Effector CD8-positive, alpha-beta T cell (primary cell): Measurements from ENCODE around the gene SREBF1.

Experiments
- DNase-seq: peaks from one replicate; lab custom pipeline; 2025; lab: John Stamatoyannopoulos, UW
- total RNA-seq, 4 experiments: gene quantifications; one replicate each; lab custom pipeline; 2026; lab: John Stamatoyannopoulos, UW

SREBF1 gene
- 12.3 to 34.2 (median 23.0) reads per million in 4 experiments for total RNA-seq

DNA sequence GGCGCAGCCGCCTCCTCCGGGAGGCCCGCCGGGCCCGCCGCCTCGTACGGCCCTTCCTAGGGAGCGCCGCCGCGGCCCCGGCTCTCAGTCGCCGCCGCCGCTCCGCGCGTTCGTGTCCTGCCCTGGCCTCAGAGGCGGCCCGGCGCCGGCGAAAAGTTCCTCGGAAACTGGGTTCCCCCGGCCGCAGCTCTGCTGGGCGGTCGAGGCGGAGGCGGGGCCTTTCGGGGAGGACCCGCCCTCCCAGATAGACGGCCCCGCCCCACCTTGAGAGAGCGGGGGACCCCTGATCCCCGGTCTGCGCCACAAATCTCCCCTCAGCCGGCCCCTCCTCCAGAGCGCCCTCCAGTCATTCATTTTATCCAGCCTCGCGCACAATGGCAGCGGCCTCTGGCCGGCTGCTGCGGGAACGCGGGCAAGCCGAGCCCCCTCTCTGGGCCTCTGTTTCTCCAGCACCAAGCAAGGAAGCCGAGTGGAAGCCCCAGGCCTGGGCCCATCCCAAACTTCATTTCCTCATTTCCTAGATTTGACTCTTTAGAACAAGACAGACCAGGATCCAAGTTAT is at the start of gene SREBF1:
Gene SREBF1 (minus strand): TSS at position 169 of the 562 bp plus-strand sequence. CDS start 169 bp downstream, outside the sequence.
- DNase-seq = peak; percentile 62

DNA sequence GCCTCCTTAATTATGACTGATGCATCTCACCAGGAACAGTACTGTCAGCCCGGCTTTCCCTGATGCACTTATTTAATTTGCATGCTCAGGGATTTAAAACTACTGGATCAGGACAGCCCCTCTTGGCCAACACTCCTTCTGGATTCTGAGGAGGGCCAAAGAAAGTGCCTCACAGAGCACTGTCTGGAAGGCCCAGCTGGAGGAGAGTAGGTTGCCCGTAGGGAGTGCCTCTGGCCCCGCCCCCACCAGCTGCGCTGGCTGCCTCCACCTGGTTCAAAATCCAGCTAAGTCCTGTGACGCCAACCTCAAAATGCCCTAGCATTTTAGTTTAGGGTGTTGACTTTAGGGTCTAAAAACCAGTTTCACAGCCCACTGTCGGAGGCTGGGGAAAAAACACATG is 49.4 kb upstream of the SREBF1 start:
- no peak for DNase-seq

DNA sequence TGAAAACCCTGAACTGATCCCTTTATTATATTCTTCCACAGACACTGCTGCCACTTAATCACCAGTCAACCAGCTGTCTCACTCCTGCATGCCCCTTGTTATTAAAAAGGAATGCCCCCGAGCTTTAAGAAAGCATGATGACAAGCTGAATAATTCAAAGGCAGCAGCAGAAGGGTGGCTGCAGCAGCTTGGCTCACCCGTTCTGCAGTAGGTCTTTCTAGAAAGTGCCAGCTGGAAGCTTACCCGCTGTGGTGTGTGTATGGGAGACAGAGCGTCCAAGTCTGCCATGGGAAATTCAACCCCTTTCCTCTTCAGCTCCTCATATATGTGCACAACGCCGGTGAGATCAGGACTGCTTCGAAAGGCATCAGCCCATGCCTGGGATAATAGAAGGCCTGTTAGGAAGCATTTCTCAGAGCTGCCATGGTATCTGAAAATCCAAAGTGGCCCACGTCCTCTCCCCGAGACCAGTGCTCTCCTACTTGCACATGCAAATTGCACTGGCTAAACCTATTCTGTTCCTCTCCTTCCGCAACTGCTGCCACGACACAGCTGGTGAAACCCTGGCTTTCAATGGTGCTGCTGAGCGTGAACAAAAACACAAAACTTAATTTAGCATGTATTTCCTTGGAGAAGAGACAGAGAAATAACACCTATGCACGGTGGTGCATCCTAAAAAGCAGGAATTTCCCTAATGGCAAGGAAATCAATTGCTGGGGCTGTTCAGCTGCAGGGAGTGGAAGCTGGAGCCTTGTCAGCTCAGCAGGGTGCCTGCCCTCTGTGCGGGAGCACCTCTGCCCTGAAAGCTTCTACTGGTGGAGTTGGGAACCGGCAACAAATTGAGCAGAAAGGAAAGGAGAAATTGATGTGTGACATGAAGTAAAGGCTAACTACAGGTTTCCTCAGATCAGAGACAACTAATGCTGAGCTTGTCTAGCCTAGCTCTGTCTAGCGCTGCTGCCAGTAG is 47.9 kb upstream of the SREBF1 start:
- no peak for DNase-seq

DNA sequence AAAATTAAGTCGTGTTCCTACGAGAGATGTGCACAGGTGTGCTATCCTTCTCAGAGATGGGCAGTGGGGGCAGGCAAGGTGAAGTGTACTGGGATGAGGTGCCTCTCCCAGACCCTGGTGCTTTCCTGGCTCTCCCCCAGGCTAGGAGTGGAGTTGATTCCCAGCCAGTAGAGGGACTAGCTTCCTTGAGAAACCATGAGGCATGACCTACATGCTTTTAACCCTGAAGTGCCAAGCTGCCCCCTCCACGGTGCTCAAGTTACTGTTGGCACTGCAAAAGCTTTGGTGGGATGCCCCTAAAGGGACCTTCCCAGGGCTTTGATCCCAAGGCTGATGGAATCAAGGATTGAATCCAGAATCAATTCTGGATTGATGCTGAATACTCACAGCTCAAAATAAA is 47.0 kb upstream of the SREBF1 start:
- no peak for DNase-seq

DNA sequence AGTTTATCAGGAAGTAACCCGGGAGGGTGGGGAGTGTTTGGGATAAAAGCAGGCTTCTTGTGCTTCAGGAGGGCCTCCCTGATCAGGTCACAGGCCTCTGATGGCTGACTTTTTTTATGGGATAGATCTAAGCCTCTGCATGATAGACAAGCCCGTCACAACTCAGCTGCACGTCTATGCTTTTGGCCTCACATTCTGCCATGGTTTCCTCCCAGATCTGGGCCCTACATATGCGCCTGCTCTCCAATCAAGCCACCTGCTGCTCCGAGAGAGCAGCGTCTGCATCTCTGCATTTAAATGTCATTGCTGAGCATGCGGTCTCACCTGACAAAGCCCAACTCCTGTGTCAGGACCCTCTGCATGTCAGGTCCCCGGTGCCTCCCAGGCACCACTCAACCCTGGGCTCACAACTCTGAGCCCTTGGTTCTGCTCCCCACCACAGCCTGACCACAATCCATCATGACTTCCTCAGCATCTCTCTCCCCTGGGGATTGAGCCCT is 45.3 kb upstream of the SREBF1 start:
- no peak for DNase-seq

DNA sequence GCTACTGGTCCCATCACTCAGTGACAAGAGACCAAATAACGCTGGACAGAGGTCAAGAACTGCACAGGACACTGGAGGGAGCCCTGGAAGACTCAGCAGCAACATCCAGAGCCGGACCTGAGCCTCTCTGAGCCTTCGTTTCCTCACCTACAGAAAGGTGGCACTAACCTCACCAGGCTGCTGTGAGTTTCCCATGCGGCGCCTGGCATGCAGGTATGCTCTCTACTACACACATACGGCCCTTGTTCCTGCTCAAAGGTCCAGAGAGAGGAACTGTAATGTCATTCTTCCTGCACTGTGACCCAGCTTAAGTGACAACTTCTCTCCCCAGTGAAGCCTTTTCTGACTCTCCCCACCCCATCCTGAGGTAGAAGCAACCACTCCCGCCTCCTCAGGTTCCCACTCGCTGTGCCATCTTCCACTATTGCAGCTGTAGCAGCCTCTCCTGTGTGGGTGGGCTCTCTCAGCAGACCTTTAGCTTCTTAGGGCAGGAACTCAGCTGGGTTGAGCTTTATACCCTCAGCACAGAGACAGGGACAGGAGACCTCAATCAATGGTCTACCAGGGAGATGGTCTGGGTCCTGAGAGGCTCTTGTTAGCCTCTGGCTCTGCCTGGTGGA is 43.9 kb upstream of the SREBF1 start:
- DNase-seq = no peak

DNA sequence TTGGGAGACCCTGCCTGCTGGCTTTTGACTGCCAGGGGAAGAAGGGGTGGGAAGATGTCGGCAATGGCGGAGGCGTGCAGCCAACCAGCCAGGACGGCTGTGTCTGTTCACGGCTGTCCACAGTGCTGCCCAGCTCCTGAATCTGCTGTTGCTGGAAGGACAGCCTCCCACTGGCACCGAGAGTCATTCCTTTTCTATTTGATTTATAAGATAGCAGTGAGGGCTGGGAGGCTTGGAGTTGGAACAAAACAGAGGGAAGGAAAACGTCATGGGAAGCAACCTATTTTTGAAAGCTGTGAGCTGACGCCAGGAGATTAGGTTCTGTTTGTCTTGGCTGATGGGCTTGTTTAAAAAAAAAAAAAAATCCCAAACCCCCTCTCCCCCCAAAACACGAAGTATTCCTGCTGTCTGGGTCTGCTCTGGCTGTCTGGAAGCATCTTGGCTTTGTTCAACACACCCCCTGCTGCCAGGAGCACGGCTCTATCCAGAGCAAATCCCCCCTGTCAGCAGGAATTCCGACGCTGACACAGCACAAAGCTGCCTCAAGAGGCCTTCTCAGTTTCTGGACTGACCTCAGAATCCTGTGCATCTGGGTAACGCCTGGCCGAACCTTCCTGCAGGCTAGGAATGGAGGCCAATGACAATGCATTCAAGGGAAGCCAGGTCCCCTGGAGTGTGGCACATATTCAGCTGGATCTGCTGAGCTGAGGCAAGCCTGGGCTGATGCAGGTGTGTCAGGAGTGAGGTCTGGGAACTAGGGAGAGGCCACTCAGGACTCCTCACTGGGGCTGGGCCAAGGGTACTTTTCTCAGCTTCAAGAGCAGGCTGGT is 41.0 kb upstream of the SREBF1 start:
- no peak for DNase-seq

DNA sequence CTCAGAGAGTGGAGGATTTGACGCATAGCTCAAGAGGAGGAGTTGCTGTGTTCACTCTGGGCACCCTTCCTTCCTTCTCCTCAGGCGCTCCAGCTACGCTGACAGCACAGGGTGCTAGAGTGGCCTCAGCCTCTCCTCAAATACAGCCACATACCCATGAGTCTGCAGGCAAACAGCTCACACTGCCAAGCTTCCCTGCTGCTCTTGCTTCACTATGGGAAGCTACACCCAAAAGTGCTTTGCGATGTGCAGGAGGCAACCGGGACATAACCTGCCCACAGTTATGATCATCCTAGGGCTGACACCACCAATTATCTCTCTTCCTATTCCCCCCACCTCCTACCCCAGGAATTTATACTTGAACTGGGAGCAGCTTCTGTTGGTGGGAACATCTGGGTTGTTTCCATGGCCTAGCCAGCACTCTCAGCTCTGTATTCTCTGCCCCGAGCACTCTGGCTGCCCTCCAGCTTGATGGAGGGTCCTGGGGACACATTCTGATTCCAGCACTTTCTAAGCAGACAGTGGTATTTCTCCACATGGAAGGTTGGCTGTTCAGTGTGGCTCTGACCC is 40.3 kb upstream of the SREBF1 start:
- no peak for DNase-seq

DNA sequence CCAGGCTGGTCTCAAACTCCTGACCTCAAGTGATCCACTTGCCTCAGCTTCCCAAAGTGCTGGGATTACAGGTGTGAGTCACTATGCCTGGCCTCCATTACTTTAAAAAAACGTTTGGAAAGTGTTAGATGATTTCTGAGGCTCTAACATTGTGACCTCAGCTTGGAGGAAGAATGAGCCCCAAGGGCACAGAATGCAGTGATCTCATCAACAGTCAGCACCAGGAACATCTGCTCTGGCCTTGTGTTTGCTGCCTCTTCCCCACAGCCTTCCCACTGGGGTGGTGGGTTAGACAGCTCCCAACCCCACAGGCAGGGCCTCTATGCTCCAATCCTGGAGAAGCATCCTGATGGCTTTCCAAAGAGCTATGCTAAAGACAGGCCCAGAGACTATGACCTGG is 37.7 kb upstream of the SREBF1 start:
- DNase-seq = no peak

DNA sequence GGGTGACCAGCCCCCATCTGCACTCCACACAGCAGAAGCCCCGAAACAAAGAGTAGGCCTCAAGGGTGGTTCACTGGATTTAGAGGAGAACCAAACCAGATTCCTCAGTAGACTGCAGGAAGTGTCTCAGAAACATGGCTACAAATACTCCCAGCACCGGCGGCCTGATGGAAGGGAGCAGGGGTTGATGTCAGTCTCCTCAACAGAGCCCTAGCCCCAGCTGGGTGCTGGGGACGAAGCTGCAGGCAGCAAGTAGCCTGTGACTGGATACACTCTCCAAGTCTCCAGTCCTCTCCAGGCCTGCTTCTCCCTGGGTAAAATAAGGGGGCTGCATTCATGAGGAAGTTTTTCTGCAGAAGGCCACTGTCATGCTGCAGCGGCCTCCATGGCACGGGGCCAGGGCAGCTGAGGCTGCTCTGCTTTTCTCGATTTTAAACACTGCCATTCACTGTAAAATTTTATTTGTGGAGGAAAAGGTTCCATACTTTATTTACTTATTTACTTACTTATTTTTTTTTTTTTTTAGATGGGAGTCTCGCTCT is 36.7 kb upstream of the SREBF1 start:
- no peak for DNase-seq

DNA sequence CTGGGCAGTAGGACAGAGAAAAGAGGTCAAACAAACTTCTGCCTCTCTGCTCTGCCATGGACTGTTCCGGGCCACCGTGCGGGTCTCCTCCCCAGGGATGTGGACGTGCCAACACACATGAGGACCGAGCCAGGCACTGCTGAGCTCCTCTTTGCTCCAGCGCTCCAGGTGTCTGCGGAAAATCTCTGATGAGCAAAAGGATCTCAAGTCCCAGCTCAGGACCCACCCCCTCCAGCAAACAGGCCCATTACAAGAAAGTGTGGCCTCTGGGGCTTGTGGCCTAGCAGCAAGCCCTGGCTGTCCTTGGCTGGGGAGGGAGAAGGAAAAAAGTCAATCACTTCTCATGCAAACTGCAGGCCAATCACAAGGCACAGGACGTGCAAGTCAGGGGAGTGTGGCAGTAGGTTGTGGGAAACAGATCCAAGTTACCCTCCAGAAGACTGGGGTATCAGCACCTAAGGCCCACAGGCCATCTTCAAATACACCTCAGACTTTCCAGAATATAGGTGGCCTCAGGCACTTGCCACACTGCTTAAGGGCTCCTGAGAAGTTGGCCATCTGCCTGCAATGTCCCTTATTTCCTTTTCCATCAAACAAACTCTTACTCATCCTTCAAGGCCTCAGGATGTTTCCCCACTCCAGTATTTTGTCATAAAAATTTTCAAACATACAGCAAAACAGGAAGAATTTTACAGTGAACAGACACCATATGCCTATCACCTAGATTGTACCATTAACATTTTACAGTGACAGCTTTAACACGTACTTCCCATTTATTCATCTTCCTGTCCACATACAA is 36.0 kb upstream of the SREBF1 start:
- no peak for DNase-seq

DNA sequence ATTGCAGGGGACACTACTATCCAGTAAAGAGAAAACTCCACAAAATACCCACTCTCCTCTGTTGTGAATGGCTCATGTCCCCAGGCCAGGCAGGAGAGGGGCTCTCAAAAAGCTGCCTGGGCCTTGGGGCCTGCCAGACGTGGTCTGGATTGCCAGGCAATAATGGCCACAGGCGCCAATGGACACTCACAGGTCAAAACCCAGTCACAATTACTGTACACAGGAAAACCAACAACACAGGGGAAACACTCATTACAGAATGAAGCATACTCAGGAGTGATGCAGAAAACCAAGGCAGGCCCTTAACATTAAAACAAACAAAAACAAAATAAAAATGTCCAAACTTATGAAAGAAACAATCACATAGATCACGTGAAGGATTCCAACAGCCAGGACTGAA is 35.1 kb upstream of the SREBF1 start:
- no peak for DNase-seq

DNA sequence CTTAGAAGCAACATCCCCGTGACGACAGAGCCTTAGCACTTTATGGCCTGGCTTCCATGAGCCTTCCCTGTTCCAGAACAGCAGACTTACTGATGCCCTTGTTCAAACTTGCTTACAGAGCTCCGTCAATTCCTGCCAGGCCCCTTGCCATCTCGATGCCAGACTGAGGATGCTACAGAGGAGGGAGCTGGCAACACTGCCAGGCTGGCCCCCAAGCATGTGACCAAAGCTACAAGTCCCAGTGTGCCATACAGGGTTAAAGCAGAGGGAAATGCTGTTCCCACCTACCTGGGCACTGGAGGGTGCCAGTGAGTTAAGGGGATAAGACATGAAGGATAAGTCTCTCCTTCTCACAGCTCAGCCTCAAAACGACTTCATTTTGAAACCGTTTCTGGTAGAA is 33.5 kb upstream of the SREBF1 start:
- DNase-seq = no peak

DNA sequence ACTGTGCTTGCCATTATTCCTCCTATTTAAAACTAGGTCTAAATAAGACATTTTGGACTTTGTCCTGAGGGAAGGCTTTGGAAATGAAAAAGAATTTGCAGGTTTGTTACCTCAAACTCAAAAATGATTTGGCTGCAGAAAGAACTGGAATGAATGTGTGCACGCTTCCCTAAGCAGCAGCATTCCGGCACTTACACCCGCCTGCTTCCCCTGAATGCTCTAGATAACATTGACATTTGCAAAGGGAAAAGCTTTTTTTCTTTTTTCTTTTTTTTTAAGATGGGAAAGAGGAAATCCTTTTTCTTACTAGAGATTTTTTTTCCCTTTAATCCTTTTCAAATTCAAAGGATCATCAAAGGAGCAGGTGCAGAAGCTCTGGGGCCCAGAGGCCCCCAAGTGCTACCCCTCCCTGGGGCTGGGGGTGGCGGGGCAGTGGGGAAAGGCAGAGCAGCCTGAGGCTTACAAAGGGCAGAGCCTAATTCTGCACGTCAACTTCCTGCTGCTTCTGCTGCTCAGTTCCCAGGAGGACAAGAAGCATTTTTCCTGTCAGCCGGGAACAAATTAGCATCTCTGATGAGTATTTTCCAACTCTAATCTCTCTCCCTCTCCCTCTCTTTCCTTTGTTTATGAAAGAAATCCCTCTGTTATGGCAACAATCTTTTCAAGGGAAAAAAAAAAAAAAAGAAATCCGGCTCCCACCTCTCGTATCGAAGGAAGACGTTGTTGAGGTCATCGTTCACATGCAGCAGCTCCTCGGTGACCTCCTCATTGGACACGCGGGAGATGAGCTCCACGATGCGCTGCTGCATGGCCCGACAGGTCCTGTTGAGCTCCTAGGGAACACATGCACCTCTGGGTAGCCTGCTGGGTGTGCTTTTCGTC is 32.1 kb upstream of the SREBF1 start:
- DNase-seq = no peak

DNA sequence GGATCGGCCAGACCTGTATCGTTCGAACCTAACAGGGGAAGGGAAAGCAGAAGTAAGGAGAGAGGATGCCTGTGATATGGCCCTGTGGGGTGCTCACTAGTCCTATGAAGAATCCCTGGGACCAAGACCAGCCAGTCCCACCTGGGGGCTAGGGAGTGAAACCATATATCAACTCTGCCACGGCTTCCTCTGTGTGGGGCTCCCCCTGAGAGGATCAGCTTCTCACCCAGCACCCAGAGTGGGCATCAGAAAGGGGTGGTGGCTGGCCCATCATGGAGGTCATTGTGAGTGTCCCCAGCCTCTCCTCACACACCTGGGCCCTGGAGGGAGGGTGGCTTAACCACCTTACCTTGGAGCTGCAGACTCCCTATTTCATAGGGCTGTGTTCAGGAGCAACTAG is 30.1 kb upstream of the SREBF1 start:
- no peak for DNase-seq

DNA sequence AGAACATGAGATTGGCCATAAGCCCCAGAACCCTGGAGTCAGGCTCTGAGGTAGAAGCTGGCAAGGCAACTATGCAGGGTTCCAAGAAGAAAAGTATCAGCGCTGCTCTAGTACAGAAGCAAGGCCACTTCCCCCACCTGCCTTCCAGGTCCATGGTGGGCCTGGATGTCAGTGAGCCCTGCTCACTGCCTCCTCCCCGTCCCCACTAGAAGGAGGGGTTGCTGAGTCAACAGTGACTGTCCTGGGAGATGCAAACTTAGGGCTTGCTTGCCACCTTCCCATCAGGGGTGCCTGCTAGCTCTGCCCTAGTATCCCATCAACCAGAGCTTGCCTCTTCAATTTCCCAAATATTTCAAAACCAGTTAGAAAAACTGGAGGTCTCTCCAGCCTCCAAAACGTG is 29.6 kb upstream of the SREBF1 start:
- no peak for DNase-seq

DNA sequence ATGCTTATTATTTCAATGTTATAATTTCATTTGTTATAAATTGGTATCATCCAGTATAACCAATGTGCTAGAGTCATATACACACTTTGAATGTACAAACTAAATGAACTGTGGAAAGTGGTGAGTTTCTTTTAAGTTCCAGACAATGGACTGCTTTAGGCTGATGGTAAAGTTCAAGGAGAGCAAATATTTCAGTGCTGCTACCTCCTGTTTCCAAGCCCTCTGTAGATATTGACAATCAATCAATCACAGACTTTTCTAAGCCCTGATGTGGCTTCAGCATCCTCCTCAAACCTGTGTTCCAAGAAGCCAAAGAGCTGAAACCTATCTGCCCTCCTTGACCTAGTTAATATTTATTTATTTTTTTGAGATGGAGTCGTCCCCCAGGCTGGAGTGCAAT is 28.2 kb upstream of the SREBF1 start:
- DNase-seq = no peak

DNA sequence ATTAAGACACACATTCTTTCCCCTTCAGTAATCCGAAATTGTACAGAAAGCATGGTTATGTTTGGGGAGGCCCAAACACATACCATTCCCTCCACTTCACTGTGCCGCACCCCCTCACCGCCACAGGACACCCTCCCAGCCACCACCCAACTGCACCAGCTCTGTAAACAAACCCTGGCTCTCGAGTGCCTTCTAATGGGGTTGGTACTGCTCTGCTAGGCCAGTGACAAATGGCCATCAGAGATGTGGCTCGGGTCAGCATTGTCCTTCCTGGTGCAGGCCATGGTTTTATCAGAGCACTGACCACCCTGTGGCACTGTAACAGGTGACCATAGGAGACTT is 24.0 kb upstream of the SREBF1 start:
- no peak for DNase-seq
